NCI-H524 treated with DMSO at 0.1 percent for 48 hours (cell line): ENCODE data around the gene UBALD2.
"Not testable (repeated sequence)": the region's sequence is repeated elsewhere in the genome, so short reads cannot be mapped to it uniquely, and the experiment has no call there.

Source experiments
- DNase-seq: peaks from one replicate; lab custom pipeline; 2025; lab: John Stamatoyannopoulos, UW

UBALD2 gene

DNA sequence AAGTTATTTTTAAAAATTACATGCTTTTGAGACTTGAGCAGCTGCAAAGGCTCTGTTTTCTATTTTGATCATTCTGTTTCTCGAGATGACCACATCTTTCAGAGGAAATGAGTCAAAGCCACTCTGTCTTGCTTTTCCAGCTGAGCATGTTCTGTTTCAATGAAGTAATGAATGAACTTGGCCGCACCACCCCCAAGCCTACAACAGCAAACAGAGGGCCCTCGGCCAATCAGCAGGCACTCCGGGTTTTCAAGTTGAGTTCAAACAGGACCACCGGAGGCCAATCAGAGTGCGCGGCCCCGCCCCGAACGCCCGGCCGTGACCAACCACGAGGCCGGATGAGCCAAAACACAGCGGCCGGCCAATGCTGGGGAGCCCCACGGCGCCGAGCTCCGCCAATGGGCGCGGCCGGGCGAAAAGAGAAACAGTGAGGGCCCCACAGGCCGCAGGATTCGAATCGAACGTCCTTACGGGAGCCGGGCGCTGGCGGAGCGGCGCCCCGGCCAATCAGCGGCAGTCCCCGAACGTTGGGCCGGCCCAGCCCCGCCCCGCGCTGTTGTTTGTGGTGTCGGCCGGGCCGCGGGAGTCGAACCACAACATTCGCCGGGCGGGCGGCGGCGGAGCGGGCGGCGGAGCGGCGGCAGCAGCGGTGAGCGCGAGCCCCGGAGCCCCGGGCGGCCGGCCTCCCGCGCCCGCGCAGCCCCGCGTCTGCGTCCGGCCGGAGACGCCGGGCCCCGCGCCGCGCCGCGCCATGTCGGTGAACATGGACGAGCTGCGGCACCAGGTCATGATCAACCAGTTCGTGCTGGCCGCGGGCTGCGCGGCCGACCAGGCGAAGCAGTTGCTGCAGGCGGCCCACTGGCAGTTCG, at the start of gene UBALD2:
TSS of gene UBALD2 (plus strand) at position 594 of the 869 bp plus-strand sequence. CDS start at position 752, 158 bp downstream.
- DNase-seq, result peak; percentile 99

DNA sequence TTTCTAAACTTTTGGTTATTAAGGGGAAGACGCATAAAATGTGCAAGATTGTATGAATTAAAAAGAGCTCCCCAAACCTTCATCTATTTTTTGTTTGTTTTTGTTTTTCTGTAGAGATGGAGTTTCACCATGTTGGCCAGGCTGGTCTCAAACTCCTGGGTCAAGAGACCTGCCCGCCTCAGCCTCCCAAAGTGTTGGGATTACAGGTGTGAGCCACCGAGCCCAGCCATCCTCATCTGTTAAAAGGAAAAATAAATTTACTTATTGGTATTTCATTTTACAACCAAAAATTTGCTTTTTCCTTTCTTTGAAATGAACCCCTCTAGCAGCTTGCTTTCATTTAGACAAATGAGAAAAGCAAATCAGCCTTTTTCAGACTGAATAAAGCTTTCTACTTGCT, 48.1 kb upstream of the UBALD2 start:
- no peak for DNase-seq

DNA sequence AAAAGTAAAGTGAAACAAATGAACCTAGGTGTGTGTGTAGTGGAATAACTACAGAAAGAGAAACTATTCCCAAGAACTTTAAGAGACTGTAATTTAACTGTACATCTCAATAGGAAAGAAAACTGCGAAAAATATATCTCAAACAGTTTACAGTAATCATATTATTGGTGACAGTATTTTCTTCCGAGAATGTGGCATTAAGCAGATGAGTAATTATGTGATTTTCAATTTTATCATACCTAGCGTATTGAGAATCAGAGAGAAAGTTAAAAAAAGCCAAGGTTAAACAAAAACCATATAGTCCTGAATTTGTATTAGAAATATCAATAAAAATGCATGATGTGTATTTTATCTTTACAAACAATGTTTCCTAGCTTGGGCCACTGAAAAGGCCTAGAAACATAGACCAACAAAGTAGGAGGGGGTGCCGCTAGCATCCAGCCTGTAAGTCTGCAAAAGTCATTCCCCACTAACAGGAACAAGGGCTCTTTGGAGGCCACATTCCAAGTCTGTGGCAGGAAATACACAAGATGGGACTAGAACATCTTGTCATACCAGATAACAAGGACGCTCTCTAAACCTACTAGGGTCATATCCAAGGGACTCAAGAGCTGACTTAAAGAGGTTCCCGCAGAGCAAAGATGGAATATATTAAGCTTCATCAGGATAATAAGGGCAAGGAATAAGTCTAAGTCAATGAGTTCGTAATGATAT, 45.3 kb upstream of the UBALD2 start:
- no peak for DNase-seq

DNA sequence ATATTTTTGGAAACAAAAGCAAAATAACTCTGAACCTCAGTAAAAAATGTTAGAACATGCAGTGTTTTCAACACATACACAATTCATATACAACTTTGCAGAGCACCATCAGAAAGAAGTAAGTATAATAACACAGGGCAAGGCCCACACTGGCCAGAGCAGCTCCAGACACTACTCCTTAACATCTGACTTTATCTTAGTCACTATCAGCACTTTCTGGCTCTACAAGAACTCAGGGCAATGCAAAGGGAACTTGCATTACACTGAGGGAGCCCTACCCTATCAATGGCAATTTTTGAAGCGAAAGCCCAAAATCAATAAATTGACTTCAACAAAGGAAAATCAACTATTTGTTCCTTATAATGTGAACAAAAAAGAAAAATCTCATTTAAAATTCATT, 41.3 kb upstream of the UBALD2 start:
- DNase-seq, result no peak

DNA sequence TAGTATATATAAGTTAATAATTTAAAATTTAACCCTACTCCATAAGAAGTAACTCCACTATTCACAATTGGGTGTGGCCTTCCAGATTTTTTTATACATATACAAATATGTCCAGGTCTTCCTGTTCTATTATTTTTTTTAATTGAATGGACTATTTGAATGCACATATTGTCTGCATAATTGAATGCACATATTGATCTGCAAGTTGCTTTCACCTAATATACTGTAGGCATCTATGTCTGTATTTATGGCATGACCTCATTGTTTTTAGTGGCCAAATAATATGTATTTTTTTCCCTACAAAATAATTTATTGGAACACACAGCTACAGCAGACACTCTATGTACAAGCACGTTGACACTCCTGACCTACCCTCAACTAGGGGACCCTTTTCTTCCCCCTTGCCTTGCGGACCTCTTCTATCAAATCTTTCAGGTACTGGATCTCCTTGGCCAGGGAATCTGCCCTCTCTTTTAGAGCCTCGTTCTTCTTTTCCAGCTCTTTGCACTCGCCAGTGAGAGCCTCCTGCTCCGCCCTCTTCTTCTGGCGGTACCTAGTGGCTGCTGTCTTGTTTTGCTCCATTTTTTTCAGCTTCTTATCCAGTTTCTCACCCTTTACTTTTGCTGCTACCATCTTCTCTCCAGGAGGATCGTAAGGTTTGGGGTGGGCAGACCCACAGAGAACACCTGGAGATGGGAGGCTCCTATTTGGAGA, 39.6 kb upstream of the UBALD2 start:
- DNase-seq, result not testable (repeated sequence)

DNA sequence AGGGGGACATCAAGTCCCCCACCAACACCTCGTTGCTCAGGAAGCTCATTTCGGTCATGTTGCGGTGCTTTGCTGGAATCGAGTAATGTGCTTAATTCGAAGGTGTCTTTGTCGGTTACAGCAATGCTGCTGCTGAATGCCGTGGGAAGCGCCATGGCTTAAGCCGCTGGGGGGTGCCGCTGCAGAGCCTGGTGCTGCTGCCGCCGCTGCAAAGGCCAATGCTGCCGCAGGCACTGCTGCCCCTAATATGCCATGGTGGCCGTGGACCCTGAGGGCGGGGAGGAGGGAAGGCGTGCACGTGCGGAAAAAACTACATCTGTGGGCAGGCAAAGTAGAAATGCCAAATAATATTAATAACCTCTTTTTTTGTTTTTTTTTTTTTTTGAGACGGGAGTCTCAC, 38.4 kb upstream of the UBALD2 start:
- not testable (repeated sequence) for DNase-seq

DNA sequence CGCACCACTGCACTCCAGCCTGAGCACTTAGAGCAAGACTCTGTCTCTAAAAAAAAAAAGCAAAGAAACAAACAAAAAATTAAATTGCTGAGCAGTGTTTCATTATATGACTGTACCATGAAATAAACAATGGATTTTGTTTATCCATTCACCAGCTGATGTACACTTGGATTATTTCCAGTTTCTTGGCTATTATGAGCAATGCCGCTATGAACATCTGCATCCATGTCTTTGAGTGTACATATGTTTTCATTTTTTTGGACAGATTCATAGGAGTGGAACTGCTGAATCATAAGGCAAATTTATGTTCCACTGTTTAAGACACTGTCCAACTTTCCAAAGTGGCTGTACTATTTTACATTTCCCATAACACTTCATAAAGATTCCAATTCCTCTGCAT, 32.8 kb upstream of the UBALD2 start:
- no peak for DNase-seq

DNA sequence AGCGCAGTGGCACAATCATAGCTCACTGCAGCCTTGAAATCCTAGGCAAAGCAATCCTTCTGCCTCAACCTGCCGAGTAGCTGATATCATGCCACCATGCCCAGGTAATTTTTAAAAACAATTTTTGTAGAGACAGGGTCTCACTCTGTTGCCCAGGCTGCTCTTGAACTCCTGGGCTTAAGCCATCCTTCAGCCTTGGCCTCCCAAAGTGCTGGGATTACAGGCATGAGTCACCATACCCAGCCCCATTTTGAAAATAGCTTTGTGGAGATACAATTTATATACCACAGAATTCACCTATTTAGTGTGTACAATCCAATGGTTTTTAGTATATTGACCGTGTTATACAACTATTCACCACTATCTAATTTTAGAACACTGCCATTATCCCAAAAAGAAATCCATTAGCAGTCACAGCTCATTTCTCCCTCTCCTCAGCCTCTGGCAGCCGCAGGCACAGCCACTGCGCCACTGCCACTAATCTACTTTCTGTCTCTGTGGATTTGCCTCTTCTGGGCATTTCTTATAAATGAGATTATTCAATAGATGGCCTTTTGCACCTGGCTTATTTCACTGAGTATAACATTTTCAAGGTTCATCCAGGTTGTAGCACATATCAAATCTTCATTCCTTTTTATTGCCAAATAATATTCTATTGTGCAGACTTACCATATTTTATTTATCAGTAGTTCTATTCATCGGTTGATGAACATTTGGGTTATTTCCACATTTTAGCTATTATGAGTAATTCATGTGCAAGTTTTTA, 31.4 kb upstream of the UBALD2 start:
- DNase-seq, result no peak

DNA sequence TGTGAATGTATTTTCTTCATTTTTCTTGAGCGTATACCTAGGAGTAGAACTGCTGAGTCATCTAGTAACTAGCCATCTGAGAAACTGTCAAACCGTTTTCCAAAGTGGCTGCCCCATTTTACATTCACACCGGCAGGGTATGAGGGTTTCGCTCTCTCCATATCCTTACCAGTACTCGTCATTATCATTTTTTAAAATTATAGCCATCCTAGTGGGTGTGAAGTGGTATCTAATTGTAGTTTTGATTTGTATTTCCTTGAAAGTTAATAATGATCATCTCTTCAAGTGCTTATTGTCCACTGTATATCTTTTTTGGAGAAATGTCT, 30.8 kb upstream of the UBALD2 start:
- DNase-seq, result no peak

DNA sequence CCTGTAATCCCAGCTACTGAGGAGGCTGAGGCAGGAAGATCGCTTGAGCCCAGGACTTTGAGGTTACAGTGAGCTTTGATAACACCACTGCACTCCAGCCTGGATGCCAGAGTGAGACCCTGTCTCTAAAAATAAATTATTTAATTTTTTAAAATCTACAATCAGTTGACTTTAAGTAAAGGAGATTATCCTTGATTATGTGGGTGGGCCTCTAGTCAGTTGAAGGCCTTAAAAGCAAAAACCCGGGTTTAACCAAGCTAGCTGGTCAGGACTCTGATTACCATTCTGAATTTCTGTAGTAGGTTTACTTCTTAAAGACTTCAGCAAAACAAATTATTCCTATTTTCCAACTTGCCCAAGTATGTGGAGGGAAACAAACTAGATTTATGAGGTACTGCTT, 29.3 kb upstream of the UBALD2 start:
- DNase-seq, result no peak

DNA sequence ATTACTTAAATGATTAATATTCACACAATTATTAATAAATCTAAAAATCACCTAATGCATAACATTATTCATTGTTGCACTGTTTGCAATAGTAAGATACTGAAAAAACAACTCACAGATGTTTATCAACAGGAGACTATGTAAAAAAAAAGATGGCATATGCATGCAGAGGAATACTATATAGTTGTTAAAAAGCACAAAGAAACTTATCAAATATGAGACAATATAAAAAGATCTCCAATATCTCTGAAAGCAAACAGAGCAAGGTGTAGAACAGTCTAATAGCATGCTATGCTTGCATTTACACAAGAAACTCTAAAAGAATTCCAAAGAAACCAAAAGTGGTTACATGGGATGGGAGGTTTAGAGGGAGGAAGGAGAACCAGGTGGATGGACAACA, 28.5 kb upstream of the UBALD2 start:
- no peak for DNase-seq

DNA sequence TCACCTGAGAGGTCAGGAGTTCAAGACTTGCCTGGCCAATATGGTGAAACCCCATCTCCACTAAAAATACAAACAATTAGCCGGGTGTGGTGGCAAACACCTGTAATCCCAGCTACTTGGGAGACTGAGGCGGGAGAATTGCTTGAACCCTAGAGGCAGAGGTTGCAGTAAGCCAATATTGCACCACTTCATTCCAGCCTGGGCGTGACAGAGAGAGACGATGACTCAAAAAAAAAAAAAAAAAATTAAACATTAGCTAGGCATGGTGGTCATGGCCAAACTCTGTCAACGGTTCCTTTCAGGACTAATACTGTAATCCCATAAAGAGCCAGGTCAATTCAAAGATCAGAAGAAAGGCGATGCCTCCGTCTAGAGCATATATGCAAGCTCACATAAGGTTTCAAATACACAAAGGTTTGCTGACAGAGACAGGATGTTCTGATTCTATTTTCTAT, 27.3 kb upstream of the UBALD2 start:
- DNase-seq, result no peak

DNA sequence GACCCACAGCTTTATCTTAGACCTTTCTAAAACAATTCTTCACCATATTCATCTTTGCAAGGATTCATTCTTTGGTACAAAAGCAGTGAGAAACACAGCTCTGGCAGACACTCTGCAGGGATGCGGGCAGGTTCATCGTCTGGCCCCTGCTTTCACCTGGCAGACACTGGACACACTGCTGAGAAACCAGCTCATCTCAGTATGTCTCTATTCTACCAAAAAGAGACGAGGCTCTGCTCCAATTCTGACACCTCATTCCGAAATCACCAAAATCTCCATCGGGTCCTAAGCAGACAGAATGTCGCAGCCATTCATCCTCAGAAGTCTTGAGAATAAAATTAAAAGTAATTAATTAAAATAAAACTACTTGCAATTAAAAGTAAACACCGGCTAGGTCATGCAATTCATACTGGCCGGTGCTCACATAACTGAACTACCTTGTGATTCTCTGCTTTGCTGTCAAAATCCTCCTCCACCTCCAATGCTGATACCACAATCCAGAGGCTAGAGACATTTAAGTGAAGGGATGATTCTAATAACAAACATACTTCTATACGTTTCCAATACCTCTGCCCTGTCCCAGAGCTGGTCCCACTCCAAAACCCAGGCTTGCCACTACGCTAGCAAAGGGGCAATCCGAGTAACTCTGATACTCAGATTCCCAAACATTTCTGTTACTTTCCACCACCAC, 26.2 kb upstream of the UBALD2 start:
- DNase-seq, result no peak

DNA sequence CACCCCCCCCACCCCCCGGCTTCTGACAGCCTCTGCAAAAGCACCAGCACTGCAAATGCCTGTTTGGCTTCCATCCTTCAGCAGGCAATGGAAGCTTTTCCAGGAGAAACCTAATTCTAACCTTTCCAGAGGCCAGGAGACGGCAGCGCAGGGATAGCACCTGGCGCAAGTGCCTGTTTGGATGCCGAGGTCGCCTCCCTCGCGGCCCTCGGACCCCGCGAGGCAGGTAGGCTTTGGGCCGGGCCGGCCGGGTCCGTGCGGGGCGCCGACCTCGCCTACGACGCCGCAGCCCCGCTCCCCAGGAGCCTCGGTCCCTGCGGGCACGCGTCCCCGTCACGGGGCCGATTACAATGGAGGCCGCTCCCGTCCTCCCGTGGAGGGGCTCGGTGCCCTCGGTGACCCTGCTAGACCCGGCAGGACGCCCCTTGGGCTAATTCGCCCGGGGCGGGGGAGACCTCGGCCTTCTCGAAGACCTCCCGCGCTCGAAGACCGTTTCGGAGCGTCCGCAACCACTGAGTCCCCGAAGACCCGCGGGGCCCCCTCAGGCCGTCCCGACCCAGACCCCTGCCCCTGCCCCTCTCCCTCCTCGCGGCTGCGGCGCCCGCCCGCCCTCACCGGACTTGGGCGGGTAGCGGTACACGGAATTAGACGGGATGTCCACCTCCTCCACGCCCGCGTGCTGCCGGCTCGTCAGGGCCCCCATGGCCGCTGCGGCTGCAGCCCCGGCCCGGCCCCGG, 25.4 kb upstream of the UBALD2 start:
- DNase-seq, result no peak

DNA sequence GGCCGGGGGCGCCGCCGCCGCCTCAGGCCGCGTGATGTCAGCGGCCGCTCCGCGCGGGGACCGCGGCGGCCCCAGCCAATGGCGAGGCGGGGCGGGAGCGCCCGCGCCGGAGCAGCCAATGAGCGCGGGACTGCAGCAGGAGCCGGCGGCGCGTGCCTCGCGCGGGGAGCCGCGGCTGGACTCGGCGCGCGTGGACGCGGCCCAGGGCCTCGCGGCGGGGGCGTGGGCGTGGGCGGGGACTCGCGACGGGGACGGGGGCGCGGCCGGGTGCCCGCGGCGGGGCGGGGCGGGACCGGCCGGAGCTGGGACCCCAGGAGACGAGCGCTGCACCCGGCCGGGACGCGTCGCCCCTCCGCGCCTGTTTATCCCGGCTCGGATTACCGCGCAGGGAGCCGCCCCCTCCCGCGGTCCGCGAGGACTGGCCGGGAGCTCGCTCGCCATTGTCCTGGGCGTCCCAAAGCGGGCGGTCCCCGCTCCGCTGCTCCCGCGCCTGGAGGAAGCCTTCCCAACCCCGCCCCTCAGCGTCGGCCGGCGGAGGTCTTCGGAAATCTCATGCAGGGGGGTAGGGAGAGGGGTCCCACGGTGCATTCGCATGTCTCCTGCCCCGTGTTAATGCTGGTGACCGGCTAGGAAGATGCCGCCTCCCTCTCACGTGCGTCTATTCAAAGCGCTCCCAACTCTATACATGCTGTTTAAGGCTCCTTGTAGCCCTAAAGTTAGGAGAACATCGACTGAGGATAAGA, 24.5 kb upstream of the UBALD2 start, which contains the start of gene RNF157:
TSS of gene RNF157 (minus strand) at position 33 of the 743 bp plus-strand sequence. CDS start 253 bp downstream, outside the sequence.
- DNase-seq, result no peak

DNA sequence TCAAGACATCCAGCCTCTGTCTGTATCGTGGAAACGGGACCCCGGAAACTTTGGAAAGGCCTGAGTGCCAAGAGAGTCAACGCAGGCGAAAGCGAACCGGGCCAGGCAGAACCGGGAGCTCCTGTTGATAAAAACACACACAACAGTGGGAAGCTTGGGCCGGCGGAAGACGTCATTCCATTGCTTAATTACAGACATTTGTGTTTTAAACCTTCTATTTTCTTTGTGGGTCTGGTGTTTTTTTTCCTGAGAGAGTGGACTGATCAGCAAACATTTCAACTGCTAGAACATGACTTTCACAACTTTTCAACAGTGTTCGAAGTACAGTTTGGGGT, 24.0 kb upstream of the UBALD2 start:
- no peak for DNase-seq

DNA sequence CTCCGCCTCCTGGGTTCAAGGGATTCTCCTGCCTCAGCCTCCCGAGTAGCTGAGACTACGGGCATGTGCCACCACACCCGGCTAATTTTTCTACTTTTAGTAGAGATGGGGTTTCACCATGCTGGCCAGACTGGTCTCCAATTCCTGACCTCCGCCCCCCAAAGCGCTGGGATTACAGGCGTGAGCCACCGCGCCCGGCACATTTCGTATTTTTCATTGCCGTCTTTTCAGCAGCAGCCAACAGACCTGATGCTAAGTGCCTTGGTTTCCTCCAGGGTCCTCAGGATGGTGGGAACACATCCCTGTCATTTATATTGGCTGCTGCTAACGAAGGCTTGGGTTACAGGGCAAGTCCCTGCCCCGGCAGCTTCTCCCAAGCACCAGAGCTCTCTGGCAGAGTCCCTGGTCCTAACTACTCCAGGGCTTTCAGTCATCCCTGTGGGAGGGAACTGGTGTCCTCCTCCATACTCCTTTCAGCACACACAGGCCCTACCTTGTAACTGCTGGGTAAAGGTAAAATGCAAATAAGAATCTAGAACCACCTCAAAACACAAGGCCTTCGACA, 23.4 kb upstream of the UBALD2 start:
- DNase-seq, result no peak

DNA sequence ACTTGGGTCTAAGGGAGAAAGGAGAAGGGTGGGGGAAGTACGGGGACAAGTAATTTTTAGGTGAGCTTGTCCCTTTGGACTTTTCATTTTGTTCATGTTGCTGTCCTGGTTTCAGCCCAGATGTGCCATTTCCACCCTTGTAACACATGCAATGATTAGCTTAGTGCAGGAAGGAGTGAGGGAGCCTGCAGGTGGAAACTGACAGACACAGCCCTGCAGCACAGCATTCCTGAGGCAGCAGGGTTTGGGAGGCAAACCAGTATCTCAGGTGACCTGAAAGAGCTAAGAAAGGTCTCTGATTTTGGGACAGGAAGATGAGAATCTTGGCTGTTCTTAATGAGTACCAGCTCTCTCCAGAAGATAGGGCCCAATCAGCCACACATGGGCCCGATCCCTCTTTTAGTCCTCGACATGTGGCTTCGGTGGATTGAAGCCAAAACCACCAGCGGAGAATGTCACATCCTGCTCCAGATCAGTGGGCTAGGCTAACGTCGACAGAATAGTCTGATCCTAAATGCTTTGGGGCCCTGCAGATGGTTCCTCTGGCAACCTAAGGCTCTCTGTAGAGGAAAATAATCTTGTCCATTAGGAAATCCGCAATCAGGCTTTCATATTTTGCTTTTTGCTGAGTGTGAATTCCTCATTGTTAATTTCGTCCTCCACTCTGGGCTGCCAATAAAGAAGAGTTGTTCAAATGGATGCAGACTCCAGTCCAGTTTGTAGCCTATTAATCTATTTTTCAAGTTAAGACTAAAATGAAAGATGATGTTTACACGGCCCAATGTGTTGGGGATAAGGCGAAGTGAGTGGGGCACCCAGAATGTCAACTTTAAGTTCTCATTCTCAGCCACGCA, 21.1 kb upstream of the UBALD2 start:
- DNase-seq, result no peak

DNA sequence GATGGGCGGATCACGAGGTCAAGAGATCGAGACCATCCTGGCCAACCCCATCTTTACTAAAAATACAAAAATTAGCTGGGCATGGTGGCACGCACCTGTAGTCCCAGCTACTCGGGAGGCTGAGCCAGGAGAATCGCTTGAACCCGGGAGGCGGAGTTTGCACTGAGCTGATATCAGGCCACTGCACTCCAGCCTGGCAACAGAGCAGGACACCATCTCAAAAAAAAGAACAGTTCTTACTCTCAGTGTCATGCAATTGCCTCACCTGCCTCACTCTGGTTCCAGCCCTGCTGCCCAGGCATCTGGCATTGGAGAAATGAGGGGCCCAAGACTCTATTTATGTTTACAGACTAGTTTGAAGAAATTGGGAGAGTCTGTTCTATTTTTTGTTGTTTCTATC, 20.4 kb upstream of the UBALD2 start:
- DNase-seq, result not testable (repeated sequence)
